GM12878 (cell line): Measurements from ENCODE around the gene PRR29. TPM values are rescaled to one million over a fixed set of nuclear protein-coding genes. Genes with fewer than 3 reads are reported as not detected.

Experiments used
- ATAC-seq: fragments of 200-7000 bp; cut with Tn5 transposase; 3 replicates; pipeline ENCODE4 v1.9.1; 2020; ENCODE audit warnings: mild to moderate bottlenecking, moderate library complexity
- BruUV-seq: library from RNA; stranded (reverse); fragments of 400-500 nt; replicated peaks from 2 replicates; lab custom pipeline; 2021; lab: Mats Ljungman, UMichigan
- CTCF ChIA-PET: fragments of 300-600 bp; sonication (Branson Sonifier 250); formaldehyde crosslinking; extraction: SDS; loops from one replicate; lab custom pipeline; 2021; ENCODE audit warnings: inconsistent platforms; lab: Yijun Ruan, JAX
- POLR2A ChIA-PET: fragments of 350-600 bp; formaldehyde crosslinking; extraction: SDS; loops from one replicate; lab custom pipeline; 2021; ENCODE audit warnings: inconsistent platforms; lab: Charles Lee
- RAD21 ChIA-PET: fragments of 300-600 bp; sonication (Branson Sonifier 250); formaldehyde crosslinking; loops from one replicate; lab custom pipeline; 2023; ENCODE audit warnings: antibody characterized with exemption; ENCODE audit not compliant: unreplicated experiment; lab: Charles Lee
- SMC1A ChIA-PET: fragments of 300-600 bp; sonication (Branson Sonifier 250); formaldehyde crosslinking; loops from one replicate; lab custom pipeline; 2023; ENCODE audit not compliant: unreplicated experiment, uncharacterized antibody; lab: Charles Lee
- DNase-seq: peaks from one replicate; pipeline ENCODE4 v3.0.0-alpha.2; 2011; ENCODE audit warnings: low read depth, low spot score
- FAIRE-seq: peaks from 3 replicates; lab custom pipeline; 2011; peaks lifted over from hg19 to GRCh38; lab: Jason Lieb, UNC
- H2AFZ ChIP-seq: 2 replicates; pipeline ENCODE4 v1.6.0; 2011; ENCODE audit warnings: low read depth, low read length, control low read depth; ENCODE audit not compliant: control insufficient read depth
- H3K27ac ChIP-seq: 2 replicates; pipeline ENCODE4 v1.5.1; 2011; ENCODE audit warnings: control low read depth; ENCODE audit not compliant: control insufficient read depth, insufficient read depth
- H3K27me3 ChIP-seq, 2 experiments: replicated peaks in 1 of 2; 2 replicates each; pipeline versions ENCODE4 v1.6.0 to v1.6.1; 2011; ENCODE audit warnings: low read length in 1 of 2; ENCODE audit not compliant: control insufficient read depth in 2 of 2, insufficient read depth in 2 of 2
- H3K36me3 ChIP-seq, 2 experiments: 2 replicates each; pipeline ENCODE4 v1.5.1; 2011; ENCODE audit warnings: low read length in 1 of 2; ENCODE audit not compliant: control insufficient read depth in 2 of 2, insufficient read depth in 2 of 2
- H3K4me1 ChIP-seq: 2 replicates; pipeline ENCODE4 v1.6.1; 2011; ENCODE audit warnings: mild to moderate bottlenecking, low read length, moderate library complexity, mixed read lengths; ENCODE audit not compliant: control insufficient read depth, insufficient read depth
- H3K4me2 ChIP-seq: 2 replicates; pipeline ENCODE4 v1.6.0; 2011; ENCODE audit warnings: control low read depth; ENCODE audit not compliant: control insufficient read depth, insufficient read depth
- H3K4me3 ChIP-seq: fragments of 200-600 bp; sonication (generic); 2 replicates; pipeline ENCODE4 v1.5.1; 2016
- H3K79me2 ChIP-seq: 2 replicates; pipeline ENCODE4 v1.6.0; 2011; ENCODE audit warnings: low read length; ENCODE audit not compliant: control insufficient read depth, insufficient read depth
- H3K9ac ChIP-seq: 2 replicates; pipeline ENCODE4 v1.8.0; 2011; ENCODE audit warnings: low read length, control low read depth, mixed read lengths; ENCODE audit not compliant: control insufficient read depth, insufficient read depth
- H3K9me3 ChIP-seq: replicated peaks from 3 replicates; pipeline ENCODE4 v1.5.1; 2011; ENCODE audit warnings: mild to moderate bottlenecking, low read length; ENCODE audit not compliant: control insufficient read depth, insufficient read depth
- H4K20me1 ChIP-seq: 2 replicates; pipeline ENCODE4 v1.6.0; 2011; ENCODE audit not compliant: control insufficient read depth, insufficient read depth
- BRCA1 ChIP-seq: IDR thresholded peaks from 2 replicates; pipeline ENCODE4 v1.6.1; 2011; ENCODE audit warnings: low read depth, low read length, improper control_type of control experiment
- EGR1 ChIP-seq, 2 experiments: IDR thresholded peaks; 1 replicate in 1 of 2; 2 replicates in 1 of 2; pipeline ENCODE4 v1.6.1; 2011 to 2012; ENCODE audit warnings: low read depth in 2 of 2, low read length in 2 of 2, borderline replicate concordance in 1 of 2, mild to moderate bottlenecking in 1 of 2, moderate library complexity in 1 of 2
- ETV6 ChIP-seq, 2 experiments: fragments of 450-650 bp in 1 of 2; IDR thresholded peaks in 1 of 2; conservative IDR thresholded peaks in 1 of 2; 2 replicates each; pipeline ENCODE4 v1.6.1; 2014; ENCODE audit warnings: antibody characterized with exemption in 1 of 2, borderline replicate concordance in 1 of 2, low read depth in 1 of 2, mild to moderate bottlenecking in 1 of 2, moderate library complexity in 1 of 2
- GABPA ChIP-seq: IDR thresholded peaks from 2 replicates; pipeline ENCODE4 v1.6.1; 2014; ENCODE audit warnings: antibody characterized with exemption, low read depth, mild to moderate bottlenecking, inconsistent platforms
- HDGF ChIP-seq: fragments of 450-650 bp; IDR thresholded peaks from 2 replicates; pipeline ENCODE4 v1.6.1; 2016; ENCODE audit warnings: antibody characterized with exemption
- IRF4 ChIP-seq: IDR thresholded peaks from 2 replicates; pipeline ENCODE4 v1.6.1; 2011; ENCODE audit warnings: low read depth, low read length
- JUND ChIP-seq: IDR thresholded peaks from 2 replicates; pipeline ENCODE4 v1.6.1; 2012; ENCODE audit warnings: low read depth, mild to moderate bottlenecking, low read length, improper control_type of control experiment, moderate library complexity
- LARP7 ChIP-seq: fragments of 450-650 bp; IDR thresholded peaks from 2 replicates; pipeline ENCODE4 v1.6.1; 2017; ENCODE audit warnings: mild to moderate bottlenecking
- RELA ChIP-seq: fragments of 450-650 bp; IDR thresholded peaks from 2 replicates; pipeline ENCODE4 v1.8.0; 2014; ENCODE audit warnings: borderline replicate concordance; ENCODE audit not compliant: partially characterized antibody
- ZZZ3 ChIP-seq: IDR thresholded peaks from 2 replicates; pipeline ENCODE4 v1.6.1; 2011; ENCODE audit warnings: low read depth; ENCODE audit not compliant: control insufficient read depth, insufficient read length
- WGBS: methylation state at CpG from one replicate; pipeline ENCODE4 v1.1.6; 2016; ENCODE audit warnings: low lambda C conversion rate; ENCODE audit not compliant: insufficient replicate concordance, insufficient coverage; ENCODE audit errors: missing lambda C conversion rate; 5-methylcytosine and 5-hydroxymethylcytosine counted together
- in situ Hi-C: fragments of 300-500 bp; cut with MboI; formaldehyde crosslinking; loops from 9 replicates; pipeline ENCODE4 v1.14.3; 2018; ENCODE audit warnings: mixed read lengths
- intact Hi-C: fragments of 100-400 bp; cut with micrococcal nuclease; formaldehyde crosslinking; loops from one replicate; pipeline ENCODE4 v1.14.2; 2022; ENCODE audit not compliant: unreplicated experiment
- polyA plus RNA-seq, 11 experiments: library from polyadenylated mRNA; depleted of rRNA in 4 of 11; unstranded in 6 of 11; stranded (reverse) in 5 of 11; fragments of >200 nt; fragmentation: Nextera tagmentation in 4 of 11; fragmentation: Illumina TruSeq in 1 of 11; extraction: Ambion mirVana in 4 of 11; extraction: Trizol in 1 of 11; gene quantifications; 1 replicate in 1 of 11; 2 replicates in 10 of 11; pipeline versions ENCODE4 v1.2.1 to v1.2.3, GENCODE V29; 2011 to 2016; ENCODE audit warnings: inconsistent platforms in 2 of 11, missing spikeins in 2 of 11, low read depth in 1 of 11
- total RNA-seq, 4 experiments: library from RNA; depleted of rRNA in 3 of 4; stranded (reverse); fragments of >200 nt in 3 of 4; fragmentation: Illumina TruSeq in 1 of 4; extraction: Trizol in 1 of 4; gene quantifications; 2 replicates each; pipeline versions ENCODE4 v1.2.1 to v1.2.3, GENCODE V29; 2013 to 2021
- TF ChIP-seq, protein P1 (sequence below): fragments of 450-650 bp; formaldehyde crosslinking; IDR thresholded peaks from 2 replicates; pipeline ENCODE4 v1.4.0; 2022; ENCODE audit warnings: mild to moderate bottlenecking, moderate library complexity
- TF ChIP-seq, protein P2 (sequence below): fragments of 450-650 bp; IDR thresholded peaks from 2 replicates; pipeline ENCODE4 v1.6.1; 2018; ENCODE audit warnings: borderline replicate concordance, mild to moderate bottlenecking; ENCODE audit not compliant: partially characterized antibody

Gene PRR29
- total and polyA plus RNA-seq, 10 of the 15 experiments (the other 5 are each of a cell fraction or from before 2014, with no cell fraction given), result 0.01 to 2.4 (median 0.18) TPM; not detected in 3

DNA sequence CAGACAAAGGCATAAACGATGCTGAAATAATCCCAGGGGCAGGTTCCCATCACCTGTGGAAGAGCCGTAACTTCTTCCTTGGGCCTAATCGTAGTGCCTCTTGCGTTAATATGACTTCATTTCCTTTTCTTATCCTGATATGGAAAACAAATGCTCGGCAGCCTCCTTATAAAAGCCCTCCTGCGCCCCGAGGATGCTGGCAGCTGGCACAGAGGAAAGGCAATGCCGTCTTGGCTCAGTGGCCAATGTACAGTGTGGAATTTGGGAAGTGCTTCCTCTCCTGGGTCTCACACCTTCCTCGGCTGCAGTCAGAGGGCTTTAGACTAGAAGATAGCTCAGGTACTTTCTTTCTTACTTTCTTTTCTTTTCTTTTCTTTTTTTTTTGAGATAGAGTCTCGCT lies 28.9 kb upstream of the PRR29 start:
- SMC1A ChIA-PET, result interaction anchor here (1.2 to 1.4 kb wide), 4 partner anchors 13 to 176 kb away, joined by 3 to 6 read pairs (median 4); no protein-coding TSS in a partner anchor
- Histone ChIP-seq H4K20me1 (no peaks in the 10 kb centered on the region), H3K9me3 (no peaks in the 10 kb centered on the region; the same call in 2 of the 3 replicates), H3K4me1 (peaks cover 12% of the 10 kb centered on the region), H3K9ac (no peak overlapping the region), H2AFZ (no peak overlapping the region), H3K79me2 (no peaks in the 10 kb centered on the region), H3K27me3 (no peaks in the 10 kb centered on the region), H3K36me3 (no peaks in the 10 kb centered on the region), H3K4me2 (no peak overlapping the region), H3K27ac (no peak overlapping the region), H3K4me3 (no peak overlapping the region)
- POLR2A ChIA-PET, result no interaction called here
- DNase-seq, result no peak
- BruUV-seq, result no TSS peak
- RAD21 ChIA-PET, result interaction anchor here (0.8 kb wide), 1 partner anchor 48 kb away, joined by 3 read pairs; no protein-coding TSS in a partner anchor
- no peak for FAIRE-seq
- in situ Hi-C loops, result no loop called here
- 47% methylated on average over 10 of the region's 10 CpGs for WGBS
- TF ChIP-seq, protein P1, sequence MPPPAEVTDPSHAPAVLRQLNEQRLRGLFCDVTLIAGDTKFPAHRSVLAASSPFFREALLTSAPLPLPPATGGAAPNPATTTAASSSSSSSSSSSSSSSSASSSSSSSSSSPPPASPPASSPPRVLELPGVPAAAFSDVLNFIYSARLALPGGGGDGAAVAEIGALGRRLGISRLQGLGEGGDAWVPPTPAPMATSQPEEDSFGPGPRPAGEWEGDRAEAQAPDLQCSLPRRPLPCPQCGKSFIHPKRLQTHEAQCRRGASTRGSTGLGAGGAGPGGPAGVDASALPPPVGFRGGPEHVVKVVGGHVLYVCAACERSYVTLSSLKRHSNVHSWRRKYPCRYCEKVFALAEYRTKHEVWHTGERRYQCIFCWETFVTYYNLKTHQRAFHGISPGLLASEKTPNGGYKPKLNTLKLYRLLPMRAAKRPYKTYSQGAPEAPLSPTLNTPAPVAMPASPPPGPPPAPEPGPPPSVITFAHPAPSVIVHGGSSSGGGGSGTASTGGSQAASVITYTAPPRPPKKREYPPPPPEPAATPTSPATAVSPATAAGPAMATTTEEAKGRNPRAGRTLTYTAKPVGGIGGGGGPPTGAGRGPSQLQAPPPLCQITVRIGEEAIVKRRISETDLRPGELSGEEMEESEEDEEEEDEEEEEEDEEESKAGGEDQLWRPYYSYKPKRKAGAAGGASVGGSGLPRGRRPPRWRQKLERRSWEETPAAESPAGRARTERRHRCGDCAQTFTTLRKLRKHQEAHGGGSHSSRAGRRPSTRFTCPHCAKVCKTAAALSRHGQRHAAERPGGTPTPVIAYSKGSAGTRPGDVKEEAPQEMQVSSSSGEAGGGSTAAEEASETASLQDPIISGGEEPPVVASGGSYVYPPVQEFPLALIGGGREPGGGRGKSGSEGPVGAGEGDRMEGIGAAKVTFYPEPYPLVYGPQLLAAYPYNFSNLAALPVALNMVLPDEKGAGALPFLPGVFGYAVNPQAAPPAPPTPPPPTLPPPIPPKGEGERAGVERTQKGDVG (CRISPR knock-in tag), result no peak
- TF ChIP-seq GABPA, result no peak
- intact Hi-C loops, result no loop called here
- CTCF ChIA-PET, result interaction anchor here (0.9 to 2.2 kb wide), 7 partner anchors 12 to 165 kb away, joined by 3 to 7 read pairs (median 3); partner anchors contain the start of gene GH1
- ATAC-seq, result no peak

DNA sequence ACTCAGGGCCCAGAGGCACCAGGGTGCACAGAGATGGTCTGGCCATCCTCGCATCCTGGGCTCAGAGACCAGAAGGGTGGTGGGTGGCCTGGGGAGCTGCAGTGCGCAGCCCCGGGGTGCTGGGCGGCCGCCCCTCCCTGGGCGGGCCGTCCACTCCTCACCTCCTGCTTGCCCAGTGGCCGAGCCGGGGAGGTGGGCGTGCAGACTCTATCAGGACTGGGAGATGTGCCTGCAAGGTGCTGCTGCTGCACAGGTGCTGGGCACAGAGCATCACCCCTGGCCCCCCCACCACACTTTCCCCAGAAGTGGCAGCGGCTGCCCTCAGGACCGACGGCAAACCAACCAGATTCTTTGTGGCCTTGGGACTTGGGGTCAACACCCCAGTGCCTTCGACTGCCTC lies 25.4 kb upstream of the PRR29 start, which contains the start of gene SCN4A:
SCN4A (minus strand) TSS at position 123 of the 400 bp plus-strand sequence; CDS start at position 46, 77 bp downstream.
- BruUV-seq, result no TSS peak
- no peak within 1 kb of the TSS for H3K4me3 ChIP-seq
- FAIRE-seq (no peak), DNase-seq (no peak), ATAC-seq (no peak)
- CTCF ChIA-PET, result no interaction called here
- H3K36me3 ChIP-seq, result no peaks in the 10 kb centered on the region
- H3K27me3 ChIP-seq, result peaks cover 0 to 2% of the 10 kb centered on the region in 2 experiments; a peak in 1 of 4 replicates
- 59% methylated on average over 13 of the region's 14 CpGs for WGBS
- SMC1A ChIA-PET, result no interaction called here
- RAD21 ChIA-PET, result no interaction called here
- POLR2A ChIA-PET, result no interaction called here
- no peak within 1 kb of the TSS for H3K4me2 ChIP-seq
- no peaks in the 10 kb centered on the region for H3K79me2 ChIP-seq
- intact Hi-C loops, result no loop called here
- H3K9ac ChIP-seq, result no peak within 1 kb of the TSS
- no peak within 1 kb of the TSS for H3K27ac ChIP-seq
- in situ Hi-C loops, result no loop called here
- no peak within 1 kb of the TSS for H2AFZ ChIP-seq
- no peaks in the 10 kb centered on the region for H4K20me1 ChIP-seq
- no peaks in the 10 kb centered on the region; the same call in 2 of the 3 replicates for H3K9me3 ChIP-seq
- H3K4me1 ChIP-seq, result no peaks in the 10 kb centered on the region
- no peak for TF ChIP-seq EGR1 (IDR thresholded peaks at IDR 0.05; ENCODE audit: borderline replicate concordance in 1 of 2, low read depth in 2 of 2, low read length in 2 of 2)
- no peak for TF ChIP-seq LARP7
- no peak for TF ChIP-seq RELA
- TF ChIP-seq ZZZ3, result no peak
- TF ChIP-seq JUND, result no peak
- TF ChIP-seq BRCA1, result no peak
- no peak for TF ChIP-seq IRF4
- TF ChIP-seq ETV6 (conservative IDR thresholded peaks at IDR 0.05 in 1 of 2, IDR thresholded peaks at IDR 0.05 in 1 of 2; ENCODE audit: borderline replicate concordance in 1 of 2, low read depth in 1 of 2), result no peak
- TF ChIP-seq, protein P2, sequence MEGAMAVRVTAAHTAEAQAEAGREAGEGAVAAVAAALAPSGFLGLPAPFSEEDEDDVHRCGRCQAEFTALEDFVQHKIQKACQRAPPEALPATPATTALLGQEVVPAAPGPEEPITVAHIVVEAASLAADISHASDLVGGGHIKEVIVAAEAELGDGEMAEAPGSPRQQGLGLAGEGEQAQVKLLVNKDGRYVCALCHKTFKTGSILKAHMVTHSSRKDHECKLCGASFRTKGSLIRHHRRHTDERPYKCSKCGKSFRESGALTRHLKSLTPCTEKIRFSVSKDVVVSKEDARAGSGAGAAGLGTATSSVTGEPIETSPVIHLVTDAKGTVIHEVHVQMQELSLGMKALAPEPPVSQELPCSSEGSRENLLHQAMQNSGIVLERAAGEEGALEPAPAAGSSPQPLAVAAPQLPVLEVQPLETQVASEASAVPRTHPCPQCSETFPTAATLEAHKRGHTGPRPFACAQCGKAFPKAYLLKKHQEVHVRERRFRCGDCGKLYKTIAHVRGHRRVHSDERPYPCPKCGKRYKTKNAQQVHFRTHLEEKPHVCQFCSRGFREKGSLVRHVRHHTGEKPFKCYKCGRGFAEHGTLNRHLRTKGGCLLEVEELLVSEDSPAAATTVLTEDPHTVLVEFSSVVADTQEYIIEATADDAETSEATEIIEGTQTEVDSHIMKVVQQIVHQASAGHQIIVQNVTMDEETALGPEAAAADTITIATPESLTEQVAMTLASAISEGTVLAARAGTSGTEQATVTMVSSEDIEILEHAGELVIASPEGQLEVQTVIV, result no peak
- TF ChIP-seq HDGF, result no peak
